ENCODE results near the gene PIH1D1.
"Not testable (repeated sequence)": the region's sequence is repeated elsewhere in the genome, so short reads cannot be mapped to it uniquely, and the experiment has no call there.

PIH1D1 gene

DNA sequence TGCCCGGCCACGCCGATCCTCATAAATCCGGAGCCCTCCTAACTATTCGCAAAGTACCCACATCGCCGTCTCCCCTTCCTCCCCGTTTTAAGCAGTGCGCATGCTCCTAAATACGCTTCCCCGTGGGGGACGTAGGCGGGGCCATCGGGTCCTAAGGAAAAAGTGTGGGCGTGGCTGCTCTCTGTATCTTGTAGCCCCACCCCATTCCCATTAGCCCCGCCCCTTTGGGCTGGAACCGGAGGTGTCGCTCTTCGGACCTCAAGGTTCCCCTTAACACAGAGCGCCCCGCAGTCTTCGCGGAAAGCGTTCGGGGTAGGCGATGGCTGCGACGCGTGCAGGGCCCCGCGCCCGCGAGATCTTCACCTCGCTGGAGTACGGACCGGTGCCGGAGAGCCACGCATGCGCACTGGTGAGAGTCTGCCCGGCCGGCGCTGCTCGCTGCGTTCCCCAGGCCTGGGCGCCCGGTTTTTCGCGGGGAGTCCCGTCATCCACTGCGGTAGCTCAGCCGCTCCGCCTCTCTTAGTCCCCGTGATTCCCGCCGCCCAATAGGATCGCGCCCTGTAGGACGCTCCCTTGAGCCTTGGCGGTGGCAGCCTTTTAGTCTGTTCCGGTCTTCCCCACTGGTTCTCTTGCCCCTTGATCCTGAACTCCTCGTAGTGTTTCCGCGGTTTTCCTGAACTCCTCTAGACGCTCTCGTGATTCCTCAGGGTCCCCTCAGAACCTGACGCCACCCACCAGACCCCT lies 1.6 kb upstream of the PIH1D1 start, which contains the start of gene ALDH16A1:
ALDH16A1 (plus strand) TSS at position 213 of the 744 bp plus-strand sequence; CDS start at position 320, 107 bp downstream.
- peak; percentile 98 for DNase-seq

DNA sequence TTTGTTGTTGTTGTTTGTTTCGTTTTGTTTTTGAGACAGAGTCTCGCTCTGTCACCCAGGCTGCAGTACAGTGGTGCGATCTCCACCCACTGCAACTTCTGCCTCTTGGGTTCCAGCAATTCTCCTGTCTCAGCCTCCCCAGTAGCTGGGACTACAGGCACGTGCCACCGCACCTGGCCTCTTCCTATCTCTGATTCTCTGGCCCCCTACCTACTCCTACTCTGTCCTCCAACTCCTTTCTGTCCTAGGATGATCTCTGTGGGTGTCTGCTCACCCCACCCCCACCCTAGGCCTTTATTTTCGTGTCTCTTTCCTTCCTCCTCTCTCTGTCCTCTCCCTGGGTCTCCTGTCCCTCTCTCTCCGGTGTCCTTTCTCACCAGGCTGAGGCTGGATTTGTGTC lies 1.2 kb downstream of the PIH1D1 start:
- DNase-seq = no peak

DNA sequence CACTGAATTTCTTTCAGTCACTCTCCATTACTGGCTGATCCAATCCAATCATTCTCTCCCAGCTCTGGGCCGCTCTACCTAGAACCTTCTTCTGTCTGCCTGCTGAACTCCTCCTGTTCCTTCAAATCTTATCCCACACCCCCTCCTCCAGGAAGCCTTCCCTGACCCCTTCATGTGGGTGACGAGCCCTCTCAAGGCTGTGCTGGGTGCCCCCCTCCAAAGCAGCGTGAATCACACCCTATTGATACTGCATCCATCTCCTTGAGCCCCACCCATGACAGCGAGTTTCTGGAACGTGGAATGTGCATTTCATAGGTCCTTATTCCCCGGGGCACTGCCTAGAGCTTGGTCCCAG lies 3.2 kb downstream of the PIH1D1 start:
- no peak for DNase-seq

DNA sequence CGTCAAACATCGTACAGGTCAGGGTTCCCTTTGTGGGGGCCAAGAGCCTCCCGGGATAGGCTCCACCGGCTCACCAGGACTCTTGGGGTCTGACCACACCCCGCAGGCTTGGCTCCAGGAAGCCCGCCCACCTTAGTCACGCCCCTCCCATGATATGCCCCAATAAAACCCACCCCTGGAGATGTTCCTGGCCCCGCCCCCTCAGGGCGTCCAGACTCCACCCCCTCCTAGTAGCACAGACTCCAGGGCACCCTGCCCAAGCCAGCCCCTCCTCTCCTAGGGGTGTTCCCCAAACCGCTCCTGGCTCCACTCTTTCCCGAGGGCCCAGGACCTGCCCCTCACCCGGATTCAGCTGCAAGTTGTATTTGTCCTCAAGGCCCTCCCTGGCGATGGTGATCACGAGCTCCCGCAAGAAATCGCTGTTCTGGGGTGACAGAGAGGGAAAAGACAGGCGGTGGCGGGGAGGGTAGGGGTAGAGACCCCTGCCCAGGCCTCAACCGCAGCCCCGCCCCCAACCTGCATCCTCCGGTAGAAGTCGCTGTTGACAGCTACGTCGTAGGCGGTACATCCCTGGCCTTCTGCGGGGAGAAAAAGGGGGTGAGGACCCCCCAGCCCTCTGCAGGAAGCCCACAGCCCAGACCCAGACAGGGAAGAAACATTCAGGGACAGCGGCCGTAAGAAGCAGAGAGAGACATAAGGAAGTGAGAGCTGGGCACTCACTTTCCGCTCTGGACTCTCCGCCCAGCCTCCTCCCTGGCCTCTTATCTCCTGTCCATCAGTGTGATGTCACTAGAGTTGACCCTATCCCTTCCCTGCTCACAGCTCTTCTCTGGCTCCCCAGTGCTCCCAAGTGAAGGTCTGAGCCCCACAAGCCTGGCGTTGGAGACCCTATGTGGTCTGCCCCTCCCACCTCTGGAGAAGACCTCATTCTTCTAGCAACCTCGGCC lies 3.9 kb downstream of the PIH1D1 start:
- DNase-seq = peak; percentile 47

DNA sequence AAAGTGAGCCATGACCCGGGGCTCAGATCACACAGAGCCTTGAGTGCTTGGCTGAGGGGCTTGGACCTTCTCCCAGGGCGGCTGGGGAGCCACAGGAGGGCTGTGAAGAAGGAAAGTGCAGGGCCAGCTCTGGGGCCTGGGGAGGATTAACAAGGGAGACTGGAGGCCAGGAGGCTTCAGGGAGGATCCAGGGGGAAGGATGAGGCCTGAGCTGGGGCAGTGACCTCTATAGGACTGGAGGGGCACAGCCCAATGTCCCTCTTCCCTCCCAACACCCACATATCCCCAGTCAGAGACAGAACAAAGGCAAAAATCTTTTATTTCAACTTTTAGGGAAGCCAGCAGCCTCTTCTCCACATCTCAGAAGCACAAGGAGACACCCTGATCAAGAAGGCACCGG lies 5.6 kb downstream of the PIH1D1 start:
- DNase-seq = no peak

DNA sequence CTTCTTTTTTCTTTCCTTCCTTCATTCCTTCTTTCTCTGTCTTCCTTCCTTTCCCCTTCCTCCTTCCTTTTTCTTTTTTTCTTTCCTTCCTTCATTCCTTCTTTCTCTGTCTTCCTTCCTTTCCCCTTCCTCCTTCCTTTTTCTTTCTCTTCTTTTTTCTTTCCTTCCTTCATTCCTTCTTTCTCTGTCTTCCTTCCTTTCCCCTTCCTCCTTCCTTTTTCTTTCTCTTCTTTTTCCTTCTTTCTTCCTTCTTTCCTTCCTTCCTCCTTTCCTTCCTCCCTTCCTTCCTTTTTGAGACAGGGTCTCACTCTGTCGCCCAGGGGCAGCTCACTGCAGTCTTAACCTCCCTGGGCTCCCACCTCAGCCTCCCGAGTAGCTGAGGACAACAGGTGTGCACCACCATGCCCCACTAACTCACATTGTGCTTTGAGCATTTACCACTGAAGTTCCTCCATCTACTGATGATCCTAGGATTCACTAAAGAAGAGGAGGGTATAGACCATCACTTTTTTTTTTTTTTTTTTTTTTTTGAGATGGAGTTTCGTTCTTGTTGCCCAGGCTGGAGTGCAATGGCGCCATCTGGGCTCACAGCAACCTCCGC lies 7.4 kb downstream of the PIH1D1 start:
- not testable (repeated sequence) for DNase-seq

DNA sequence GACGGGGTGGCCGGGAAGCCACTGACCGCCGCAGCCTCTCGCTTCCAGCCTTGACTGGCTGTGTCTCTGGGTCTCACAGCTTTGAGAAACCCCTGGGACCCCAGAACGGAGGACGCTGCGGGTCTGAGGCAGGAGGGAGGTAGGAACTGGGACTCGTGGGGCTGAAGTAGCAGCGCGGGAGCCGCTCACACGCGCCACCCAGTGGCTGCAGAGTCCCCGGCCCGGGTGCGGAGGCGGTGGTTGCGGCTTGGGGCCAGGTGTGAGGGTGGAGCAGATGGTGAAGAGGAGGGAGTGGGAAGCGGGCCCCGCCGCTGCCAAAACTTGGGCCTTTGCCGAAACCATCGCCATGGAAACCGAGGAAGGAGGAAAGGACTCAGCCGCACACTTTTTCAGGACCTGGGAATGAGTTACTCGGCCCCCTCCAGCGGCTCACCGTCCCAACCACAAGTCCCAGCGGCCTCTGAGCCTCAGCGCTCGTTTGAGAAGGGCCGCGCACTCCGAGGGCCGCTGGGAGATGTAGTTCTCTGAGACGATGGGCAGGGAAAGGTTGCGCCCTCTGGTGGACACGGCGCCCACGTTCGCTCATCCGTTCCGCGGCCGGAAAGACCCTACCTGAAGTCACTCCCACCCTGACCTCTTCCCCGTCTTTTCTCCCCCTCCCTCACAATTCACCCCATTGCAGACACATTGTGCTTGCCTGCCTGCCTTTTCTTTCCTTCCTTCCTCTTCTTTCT lies 8.1 kb downstream of the PIH1D1 start:
- peak; percentile 94 for DNase-seq

DNA sequence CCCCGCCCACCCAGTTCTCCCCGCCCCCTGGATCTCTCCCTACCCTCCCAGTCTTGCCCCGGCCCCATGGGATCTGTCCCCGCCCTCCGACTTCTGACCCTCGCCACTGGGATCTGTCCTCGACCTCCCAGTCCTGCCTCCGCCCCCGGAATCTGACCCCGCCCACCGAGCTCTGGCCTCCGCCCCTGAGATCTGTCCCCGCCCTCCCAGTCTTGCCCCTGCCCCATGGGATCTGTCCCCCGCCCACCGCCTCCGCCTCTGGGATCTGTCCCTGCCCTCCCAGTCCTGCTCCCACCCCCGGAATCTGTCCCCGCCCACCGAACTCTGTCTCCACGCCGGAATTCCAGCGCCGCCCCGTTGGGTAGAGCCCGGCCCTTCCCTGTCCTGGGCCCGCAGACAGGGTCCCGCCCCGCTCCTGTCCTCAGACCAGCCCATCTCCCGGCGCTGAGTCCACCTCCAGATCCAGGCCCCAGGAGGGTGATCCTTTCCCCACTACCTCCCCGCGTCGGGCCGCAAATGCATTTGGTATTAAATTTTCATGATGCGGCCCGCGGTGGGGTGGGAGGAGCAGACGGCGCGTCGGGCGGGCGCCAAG lies 8.7 kb downstream of the PIH1D1 start:
- DNase-seq = peak; percentile 87

DNA sequence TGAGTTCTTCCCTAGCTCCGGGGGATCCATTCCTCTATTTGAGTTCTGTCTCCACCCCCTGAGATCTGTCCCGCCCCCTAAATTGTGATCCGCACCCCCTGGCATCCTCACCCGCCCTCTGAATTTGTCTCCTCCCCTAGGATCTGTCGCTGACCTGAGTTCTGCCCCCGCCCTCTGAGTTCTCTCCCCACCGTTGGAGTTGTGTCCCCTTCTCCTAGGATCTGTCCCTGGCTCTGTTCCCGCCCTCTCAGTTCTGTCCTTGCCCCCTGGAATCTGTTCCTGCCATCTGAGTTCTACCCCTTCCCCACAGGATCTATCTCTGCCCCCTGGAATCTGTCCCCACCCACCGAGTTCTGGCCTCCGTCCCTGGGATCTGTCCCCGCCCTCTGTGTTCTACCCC lies 9.3 kb downstream of the PIH1D1 start:
- no peak for DNase-seq

DNA sequence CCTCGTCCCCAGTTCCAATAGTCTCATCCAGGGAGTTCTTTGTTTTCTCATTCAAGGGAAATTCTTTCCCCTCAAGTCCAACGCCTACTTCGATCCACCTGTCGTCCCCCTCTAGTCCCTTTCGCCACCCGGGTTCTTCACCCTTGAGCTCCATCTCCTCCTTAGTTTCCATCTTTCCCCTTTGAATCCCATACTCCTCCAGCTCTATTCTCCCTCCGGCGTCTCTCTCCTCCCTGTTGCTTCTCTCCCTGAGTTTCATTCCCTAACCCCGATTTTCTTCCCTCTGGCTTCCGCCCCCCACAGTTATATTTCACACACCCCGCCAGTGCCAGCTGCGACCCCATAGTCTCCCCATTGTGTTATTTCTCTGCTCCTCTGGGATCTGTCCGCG lies 9.7 kb downstream of the PIH1D1 start:
- no peak for DNase-seq

DNA sequence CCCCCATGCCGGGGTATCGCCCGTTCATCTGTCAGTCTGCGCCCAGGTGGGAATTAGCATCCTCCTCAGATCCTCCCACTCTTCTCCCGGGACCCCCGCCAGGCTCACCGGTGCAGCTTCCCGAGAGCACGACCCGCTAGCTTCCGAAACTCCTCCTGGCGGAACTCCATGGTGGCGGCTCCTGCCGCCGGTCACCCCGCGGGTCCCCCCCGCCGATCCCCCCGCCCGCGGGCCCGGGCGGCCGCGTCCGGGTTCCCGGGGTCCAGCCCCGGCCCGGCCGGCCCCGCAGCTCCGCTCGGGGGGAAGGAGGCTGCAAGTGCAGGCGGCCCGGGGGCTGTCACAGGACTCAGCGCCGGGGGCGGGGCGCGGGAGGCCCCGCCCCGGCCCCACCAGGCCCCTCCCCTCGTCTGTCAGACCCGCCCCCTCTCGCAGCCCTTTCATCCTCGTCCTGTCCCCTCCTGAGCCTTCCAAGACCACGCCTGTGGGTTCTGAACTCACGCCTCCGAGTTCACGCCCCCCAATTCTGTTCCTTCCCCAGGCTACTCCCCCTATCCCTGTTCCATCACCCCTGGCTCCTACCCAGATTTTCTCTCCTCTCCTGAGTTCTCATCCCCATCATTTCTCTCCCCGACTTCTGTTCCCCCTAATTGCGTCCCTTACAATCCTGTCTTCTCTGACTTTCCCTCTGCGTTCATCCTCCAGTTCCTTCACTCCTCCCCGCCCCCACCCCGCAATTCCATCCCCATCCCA lies 10.2 kb downstream of the PIH1D1 start, which contains the start of gene SLC17A7:
SLC17A7 (minus strand) TSS at position 318 of the 750 bp plus-strand sequence; CDS start at position 170, 148 bp downstream.
- no peak for DNase-seq

DNA sequence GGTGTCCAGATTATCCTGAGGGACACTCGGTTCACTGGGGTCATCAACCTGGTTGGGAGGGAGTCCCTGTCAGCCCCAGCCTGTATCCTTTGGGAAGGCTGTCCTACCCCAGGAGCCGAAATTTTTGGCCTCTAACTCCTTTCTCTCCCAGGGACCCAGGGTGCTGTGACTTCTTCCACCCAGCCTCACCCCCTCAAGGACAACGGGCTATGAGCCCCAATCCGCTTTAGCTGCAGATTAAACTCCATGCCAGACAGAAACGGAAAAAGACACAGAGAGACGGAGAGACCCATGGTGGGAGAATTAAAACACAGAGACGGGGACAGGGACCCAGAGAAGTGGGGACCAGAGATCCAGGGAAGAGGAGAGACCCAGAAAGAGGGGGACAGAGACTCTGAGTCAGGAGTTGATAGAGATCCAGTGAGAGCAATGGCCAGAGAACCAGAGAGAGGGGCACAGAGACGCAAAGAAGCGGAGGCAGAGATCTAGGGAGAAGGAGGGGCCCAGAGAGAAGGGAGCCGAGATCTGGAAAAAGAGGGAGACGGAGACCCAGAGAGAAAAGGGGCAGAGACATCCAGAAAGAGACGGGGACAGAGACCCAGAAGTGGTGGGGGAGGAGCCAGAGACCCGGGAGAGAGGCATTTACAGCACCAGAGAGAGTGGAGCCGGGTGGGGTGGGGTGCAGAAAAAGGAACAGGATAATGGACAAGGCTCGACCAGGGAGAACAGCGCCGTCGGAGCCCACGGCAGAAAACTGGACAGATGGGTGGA lies 11.0 kb downstream of the PIH1D1 start:
- no peak for DNase-seq

DNA sequence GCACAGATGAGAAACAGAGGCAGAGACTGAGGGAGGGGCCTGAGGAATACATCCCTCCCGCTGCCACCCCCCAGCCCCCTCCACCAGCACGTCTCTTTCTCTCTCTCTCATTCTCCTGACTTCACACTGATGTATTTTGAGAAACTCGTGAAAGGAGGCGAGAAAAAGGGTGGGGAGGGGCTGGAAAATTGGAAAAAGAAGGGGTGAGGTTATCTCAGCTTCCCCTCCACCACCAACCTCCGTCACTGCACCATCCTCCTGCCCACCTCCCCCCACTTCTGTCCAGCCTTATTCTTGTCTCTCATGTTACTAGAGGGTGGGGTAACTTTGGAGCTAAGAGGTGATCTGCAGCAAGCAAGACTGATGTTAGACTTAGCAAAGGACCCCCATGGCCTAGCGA lies 11.8 kb downstream of the PIH1D1 start:
- no peak for DNase-seq

DNA sequence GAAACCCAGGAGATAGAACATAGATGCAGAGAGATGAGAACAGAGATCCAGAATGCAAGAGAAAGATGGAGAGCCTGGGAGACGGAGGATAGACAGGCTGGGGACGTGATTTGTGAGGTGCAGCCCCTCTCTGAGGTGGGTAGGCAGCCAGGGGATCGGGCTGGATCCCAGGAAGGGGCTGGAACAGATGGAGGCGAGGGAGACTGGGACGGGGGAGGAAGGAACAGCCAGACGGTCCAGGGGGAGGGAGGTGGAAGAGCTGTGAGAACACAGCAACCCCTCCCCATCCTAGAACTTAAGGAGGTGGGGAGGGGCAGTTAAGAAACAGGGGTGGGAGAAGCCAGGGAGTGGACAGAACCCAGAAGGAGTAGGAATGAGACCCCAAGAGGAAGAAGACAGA lies 13.4 kb downstream of the PIH1D1 start:
- no peak for DNase-seq

DNA sequence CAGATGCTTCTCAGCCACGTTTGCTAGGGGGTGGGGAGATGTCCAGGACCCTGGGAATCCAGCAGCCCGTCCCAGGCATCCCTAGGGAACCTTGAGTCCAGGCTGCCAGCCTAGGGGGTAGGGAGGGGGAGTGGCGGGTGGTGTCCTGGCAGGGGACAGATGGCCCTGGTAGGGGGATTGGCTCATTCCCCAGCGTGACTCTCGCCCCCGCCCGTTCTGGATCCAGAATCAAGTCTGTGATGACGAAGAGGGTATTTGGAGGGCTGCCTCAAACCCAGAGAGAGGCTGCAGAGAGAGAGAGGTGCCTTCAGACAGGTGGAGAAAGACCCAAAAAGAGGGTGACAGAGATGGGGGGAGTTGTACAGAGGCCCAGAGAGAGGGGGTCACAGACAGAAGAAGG lies 14.4 kb downstream of the PIH1D1 start:
- DNase-seq = no peak

DNA sequence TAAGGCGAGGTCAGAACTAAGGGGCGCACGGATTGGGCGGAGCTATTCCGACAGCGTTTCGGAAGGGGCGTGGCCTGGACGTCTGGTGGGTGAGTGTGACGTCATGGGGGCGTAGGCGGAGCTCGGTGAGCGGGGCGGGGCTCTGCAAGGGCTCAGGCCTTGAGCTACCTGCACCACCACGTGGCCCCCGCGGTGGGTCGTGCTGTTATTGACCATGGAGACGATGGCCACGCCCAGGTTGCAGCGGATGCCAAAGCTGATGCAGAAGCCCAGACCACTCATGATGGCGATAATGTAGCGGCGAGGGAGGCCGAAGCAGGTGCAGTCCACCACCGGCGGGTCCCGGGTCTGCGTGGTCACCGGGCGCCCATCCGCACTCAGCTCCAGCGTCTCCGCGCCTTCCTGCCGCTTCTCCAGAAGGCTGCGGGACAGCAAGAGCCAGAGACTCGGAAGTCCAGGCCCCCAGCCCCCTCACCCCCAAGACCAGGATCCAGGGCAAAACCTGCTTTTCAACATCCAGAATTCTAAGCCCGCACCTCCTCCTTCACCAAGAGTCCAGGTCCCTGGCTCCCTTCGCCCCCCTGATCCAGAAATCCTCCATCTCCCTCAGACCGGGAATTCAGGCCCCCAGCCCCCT lies 15.1 kb downstream of the PIH1D1 start:
- DNase-seq = no peak

DNA sequence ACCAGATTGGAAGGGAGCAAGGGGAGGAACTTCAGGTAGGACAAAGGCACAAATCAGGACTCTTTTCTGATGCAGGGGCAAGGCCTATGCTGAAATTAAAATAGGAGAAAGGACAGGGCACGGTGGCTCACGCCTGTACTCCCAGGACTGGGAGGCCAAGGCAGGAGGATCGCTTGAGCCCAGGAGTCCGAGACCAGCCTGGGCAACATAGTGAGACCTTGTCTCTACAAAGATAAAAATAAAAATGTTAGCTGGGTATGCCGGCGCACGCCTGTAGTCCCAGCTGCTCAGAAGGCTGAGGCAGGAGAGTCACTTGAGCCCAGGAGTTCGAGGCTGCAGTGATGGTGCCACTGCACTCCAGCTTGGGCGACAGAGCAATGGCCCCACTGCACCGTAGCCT lies 15.9 kb downstream of the PIH1D1 start:
- no peak for DNase-seq

DNA sequence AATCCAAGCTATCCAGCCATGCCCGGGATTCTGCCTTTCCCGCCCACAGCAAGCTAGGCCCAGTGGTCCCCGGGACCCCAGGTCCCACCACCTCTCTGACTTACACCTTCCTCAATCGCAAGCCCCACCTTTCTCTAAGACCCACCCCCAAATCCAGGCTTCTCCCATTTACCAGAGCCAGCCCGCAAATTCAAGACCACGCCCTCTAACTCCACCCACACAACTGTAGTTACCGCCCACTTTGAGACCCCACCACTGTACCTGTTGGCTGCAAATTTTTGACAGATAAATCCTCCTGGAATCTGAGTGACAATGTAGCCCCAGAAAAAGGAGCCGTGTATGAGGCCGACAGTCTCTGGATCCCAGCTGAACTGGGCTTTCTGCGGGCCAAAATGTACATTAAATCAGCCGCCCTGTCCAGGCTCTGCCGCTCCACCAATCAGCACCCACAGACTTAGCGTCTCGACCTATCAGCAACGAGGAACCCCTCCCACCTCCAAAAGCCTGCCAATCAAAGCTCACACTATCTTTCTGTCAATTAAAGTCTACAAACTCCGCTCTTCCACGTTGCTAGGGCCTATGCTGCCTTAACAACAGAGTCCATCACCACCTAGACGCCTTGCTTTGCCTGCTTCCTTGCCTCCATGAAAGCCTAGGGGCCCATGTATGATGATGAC lies 16.6 kb downstream of the PIH1D1 start:
- no peak for DNase-seq

DNA sequence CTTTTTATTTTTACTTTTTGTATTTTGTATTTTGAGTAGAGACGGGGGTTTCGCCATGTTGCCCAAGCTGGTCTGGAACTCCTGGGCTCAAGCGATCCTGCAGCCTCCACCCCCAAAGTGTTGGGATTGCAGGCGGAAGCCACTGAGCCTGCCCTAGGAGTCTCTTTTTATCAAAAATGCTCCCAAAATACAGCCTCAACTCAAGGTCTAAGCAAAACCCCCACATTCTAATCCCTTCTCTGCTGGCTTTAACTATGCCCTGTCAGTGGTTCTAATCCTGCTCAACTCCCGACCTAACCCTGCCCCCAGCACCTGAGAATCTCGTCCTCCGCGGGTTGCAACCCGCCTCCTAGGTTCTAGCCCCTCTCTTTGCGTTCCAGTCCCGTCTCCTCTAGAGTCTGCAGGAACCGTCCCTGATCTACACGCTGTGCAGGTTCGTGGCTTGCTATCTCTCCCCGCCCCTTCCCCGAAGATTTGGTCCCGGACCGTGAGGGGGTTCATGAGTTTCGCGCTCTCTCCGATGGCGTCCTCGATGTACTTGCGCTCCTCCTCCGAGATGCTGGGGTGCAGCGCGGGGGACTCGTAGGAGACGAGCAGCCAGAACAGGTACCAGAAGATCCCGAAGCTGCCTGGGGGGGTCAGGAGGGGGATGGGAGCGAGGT lies 18.2 kb downstream of the PIH1D1 start:
- no peak for DNase-seq
